GM20431 (cell line): ENCODE measurements around the gene ZNF107.

Experiments used
- in situ Hi-C: fragments of 300-500 bp; cut with MseI, MboI; formaldehyde crosslinking; loops from one replicate; pipeline ENCODE4 v1.15.0; 2020; ENCODE audit warnings: low sequenced_read_pairs; ENCODE audit not compliant: unreplicated experiment

The ZNF107 gene

DNA sequence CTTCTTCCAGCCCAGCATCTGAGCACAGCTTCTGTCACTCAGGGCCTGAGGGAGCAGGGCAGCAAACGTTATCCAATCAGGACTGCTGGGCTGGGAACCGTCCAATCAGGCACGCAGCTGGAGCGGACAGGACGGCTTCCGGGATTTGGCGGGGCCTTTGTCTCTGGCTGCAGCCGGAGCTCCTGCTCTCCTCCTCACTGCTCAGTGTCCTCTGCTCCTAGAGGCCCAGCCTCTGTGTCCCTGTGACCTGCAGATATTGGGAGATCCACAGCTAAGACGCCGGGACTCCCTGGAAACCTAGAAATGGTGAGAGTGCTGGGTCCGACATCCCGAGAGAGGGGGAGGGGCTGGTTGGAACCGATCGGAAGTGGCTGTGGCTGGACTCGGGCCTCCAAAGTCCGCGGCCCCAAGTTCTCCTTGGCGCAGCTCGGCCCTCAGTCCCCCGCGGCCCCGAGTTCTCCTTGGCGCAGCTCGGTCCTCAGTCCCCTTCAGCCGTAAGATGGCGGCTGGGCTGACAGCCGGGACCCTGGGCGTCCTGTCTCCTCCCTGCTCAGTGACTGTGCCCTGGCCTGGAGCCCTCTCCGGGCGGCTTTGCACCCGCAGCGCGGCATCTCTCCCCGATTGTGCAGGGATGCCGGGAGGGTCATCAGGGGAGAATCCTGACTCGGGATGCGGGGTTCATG is at the start of gene ZNF107:
Gene ZNF107, plus strand, starts transcription at position 154 of the 683 bp plus-strand sequence. Its CDS starts 150 bp downstream, at position 304.
- in situ Hi-C loops = no loop called here

DNA sequence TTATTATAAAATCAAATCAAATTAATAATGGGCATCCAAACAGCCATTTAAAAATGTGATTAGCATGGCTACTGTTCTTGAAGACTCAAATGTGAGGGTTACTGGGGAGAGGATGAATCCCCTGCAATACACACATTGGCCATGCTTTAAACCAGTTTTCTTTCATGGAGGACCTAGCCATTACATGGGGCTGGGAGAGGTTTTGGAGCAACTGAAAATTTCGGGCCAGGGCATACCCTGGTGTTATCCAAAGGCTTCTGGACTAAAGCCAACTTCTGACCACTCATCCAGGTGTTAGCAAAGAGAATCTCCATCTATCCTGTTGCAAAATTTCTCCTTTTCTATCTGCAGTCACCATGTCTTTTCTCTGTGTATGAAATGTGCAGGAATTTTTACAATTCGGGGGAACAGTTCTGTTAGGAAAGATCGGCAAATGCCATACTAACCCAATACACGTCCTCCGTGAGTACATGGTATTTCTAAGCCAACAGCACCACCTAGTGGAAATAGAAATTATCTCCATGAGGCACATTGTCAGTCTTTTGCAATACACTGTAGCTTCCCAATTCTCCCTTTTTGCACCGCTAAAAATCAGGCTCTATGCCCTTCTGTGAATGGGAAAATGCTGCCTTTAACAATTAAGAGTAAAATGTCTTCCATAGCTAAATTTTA is 47.0 kb upstream of the ZNF107 start:
- in situ Hi-C loops = no loop called here

DNA sequence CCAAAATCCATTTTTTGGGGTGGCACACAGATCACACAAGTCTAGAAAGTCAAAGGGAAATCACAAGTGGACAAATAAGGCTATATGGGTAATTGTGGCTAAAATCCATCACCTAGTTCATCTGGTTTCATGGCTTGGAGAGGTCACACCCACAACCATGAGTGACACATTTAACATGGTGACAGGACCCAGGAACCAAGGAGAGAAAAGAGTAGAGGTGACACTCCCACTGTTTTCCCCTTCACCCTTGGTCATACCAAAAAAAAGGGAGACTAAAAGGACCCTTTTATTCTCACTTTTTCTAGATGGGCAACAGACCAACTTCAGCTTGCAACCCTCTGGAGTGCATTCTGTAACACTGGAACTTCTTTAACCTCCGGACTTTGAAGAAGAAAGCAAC is 46.2 kb upstream of the ZNF107 start:
- in situ Hi-C loops = no loop called here

DNA sequence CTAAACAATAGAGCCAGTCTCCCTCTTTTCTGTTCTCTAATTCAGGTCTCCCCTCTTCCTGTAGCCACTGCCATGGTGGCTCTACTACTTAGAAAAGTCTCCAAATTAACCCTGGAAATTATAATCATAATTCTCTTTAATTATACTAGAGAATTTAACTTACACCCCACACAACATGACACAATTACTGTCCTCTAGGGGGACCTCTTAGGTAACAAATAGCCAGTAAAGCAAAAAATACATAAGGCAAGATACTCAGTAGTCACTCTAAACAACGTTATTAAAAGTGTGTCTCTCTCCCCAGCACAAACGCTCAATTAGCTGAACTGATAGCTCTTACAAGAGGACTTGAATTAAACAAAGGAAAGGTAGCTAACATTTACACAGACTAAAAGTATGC is 44.3 kb upstream of the ZNF107 start:
- in situ Hi-C loops = no loop called here

DNA sequence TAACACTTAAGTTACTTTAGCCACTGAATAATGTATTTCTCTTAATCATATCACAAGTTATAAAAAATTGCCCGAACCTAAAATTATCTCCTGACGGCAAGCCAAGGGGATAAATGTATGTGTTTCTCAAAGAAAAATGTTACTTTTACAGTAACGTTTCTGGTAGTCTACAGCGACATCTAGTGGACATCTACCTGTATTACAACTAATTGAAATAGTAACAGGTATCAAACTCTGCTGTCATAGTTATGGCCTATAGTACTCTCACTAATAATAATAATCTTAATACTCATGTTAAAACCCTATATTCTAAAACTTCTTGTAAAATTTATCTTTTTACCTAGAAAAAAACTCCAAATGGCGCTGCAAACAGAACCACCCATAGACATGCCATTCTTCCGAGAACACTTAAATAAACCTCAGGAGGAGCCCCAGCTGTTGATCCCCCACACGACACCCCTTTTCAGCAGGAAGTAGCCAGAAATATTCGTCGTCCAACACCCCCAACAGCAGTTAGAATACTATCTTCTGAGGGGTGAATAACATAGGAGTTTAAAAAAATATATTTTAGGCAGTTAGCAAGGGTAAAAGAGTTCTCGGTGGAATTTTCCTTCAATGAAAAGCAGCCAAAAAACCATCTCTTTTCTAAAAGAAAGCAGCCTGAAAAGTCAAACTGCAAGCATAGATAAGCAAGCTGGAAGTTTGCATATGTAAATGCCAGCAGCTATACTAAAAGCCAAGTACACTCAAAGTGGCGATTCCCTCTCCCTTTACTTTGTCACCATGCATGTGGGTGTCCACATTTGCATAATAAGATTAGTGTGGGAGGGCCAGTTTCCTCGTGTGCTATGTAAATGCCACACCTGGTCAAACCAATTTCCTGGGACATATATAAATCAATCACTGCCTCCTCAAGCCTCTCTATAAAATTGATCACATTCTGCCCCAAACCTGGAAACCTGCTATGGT is 40.5 kb upstream of the ZNF107 start:
- in situ Hi-C loops = no loop called here

DNA sequence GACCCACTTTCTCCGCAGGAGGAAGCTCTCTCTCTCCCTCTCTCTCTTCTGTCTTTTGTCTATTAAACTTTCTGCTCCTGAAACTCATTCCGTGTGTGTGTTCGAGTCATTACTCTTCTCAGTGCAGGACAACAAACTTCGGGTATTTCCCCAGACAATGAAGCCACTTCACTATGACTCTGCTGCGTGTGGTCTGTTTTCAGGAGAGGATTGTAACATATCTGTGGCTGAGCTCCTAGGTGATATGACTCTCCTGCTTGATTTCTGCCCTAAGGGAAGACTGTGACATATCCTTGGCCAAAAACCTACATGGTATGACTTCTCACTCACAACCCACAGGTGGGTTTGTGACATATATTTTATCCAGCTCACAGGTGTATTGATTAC is 39.9 kb upstream of the ZNF107 start:
- in situ Hi-C loops = no loop called here

DNA sequence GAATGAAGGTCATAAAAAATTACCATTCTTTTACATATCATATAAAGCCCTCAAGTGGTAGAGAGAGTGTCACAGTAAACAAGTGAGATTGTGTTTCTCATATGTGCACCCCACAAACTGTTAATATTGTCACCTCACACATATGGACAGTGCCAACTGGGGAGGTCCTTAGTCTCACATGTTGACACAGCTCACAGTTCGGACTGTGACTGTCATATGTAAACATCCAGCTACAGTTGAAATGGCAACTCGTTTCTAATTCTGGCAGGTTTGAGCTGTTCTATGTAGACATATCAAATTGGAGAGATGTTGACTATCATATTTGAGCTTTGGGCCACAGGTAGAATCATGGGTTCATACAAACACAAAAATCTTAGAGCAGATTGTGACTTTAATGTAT is 39.4 kb upstream of the ZNF107 start:
- in situ Hi-C loops = no loop called here

DNA sequence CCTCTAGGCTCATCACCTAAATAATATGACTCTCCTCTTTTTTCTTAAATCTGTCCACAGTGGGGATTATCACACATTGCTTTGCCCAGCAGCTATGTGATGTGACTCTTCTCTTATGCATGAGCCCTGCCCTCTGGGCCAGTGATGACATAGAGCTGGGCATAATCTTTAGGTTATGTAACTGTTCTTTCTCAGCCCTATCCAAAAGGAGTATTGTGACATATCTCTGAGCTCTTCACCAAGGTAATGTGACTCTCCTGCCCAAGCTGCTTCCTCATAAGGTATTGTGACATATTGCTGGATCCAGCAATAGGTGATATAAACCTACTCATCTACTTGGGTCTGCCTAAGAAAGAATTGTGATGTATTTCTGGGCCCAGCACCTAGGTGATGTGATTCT is 37.7 kb upstream of the ZNF107 start:
- in situ Hi-C loops = no loop called here

DNA sequence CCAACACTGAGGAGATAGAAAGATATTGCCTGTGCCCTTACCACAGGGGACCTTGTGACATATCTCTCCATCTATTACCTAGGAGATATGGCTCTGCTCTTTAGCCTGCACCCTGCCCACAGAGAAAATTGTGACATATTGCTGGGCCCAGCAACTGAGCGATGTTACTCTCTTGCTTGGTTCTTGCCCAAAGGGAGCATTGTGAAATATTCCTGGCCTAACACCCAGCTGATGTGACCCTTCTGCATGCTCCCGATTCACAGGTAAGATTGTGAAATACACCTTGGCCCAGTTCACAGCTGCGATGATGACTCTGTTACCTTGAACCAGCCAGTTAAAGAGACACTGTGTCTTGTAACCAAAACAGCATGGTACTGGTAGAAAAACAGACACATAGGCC is 37.2 kb upstream of the ZNF107 start:
- in situ Hi-C loops = no loop called here

DNA sequence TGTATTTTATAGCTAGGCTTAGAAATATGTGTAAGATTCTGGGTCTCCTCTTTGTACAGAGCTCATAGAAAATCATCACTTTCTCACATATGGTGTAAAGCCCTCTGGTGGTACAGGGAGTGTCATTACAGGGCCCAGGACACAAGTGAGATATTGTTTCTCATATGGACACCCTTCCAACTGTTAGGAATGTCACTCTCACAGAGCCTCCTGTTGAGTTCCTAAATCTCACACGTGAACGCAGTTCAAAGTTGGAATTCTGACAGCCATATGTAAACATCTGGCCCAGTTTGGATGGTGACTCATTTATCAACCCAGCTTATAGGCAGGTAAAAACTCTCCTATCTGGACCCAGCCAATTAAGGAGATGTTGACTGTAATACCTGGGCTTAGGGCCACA is 35.4 kb upstream of the ZNF107 start:
- in situ Hi-C loops = no loop called here

DNA sequence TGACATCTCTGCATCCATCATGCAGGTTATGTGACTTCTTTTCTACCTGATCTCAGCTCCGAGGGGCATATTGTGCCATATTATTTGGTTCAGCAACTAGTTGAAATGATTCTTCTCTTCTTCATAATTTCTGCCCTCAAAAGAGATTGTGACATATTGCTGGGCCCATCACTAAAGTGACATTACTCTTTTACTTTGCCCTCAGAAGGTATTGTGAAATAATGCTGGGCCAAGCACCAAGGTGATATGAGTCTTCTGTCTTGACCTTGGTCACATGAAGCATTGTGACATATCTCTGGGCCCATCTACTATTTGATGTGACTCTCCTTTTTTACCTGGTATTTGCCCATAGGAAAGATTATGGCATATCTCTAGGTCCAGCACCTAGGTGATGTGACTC is 33.9 kb upstream of the ZNF107 start:
- in situ Hi-C loops = no loop called here

DNA sequence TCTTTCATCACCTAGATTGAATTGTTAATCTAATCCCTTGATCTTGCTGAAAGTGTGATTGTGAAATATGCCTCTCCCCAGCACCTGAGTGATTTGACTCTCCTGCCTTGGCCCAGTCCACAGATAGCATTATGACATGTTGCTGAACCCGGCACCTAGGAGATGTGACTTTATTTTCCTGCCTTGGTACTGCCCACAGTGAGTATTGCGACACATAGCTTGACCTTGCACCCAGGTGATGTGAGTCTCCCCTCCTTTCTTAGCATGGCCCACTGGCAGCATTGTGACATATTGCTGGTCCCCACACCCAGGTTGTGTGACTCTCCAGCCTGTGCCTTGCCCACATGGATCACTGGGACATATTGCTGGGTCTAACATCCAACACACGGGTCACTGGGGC is 32.5 kb upstream of the ZNF107 start:
- in situ Hi-C loops = no loop called here

DNA sequence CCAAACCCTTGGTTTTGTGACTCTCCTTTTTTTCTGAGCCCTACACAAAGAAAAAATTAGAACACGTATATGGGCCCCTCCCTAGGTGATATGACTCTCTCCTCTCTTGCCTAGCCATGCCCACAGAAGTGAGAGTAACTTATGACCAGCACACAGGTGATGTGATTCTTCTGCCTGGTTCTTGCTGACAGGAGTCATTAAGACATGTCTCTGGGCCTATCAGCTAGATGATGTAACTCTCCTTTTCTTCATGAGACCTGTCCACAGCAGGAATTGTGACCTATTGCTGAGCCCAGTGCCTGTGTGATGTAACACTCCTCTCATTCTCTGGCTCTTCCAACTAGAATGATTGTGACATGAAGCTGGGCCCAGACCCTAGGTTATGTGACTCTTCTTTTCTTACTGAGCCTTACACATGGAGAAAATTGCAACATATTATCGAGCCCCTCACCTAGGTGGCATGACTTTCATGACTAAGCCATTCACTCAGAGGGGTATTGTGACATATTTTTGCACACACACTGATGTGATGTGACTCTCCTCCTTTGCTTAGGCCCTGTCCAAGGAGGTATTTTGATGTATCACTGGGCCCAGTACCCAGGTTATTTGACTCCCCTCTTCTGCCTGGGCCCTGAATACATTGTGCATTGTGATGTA is 31.4 kb upstream of the ZNF107 start:
- in situ Hi-C loops = no loop called here

DNA sequence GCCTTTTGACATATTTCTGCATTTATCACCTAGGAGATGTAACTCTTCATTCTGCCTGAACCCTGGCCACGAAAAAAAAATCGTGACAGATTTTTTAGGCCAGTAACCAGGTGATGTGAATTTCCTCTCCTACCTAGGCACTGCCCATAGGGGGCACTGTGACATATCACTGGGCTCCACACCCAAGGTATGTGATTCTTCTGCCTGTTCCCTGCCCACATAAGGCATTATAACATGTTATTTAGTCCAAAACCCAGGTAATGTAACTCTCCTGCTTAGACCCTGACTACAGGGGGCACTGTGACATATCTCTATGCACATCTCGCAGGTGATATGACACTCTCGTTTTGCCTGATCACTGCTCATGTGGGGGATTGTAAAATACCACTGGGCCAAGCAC is 29.5 kb upstream of the ZNF107 start:
- in situ Hi-C loops = no loop called here

DNA sequence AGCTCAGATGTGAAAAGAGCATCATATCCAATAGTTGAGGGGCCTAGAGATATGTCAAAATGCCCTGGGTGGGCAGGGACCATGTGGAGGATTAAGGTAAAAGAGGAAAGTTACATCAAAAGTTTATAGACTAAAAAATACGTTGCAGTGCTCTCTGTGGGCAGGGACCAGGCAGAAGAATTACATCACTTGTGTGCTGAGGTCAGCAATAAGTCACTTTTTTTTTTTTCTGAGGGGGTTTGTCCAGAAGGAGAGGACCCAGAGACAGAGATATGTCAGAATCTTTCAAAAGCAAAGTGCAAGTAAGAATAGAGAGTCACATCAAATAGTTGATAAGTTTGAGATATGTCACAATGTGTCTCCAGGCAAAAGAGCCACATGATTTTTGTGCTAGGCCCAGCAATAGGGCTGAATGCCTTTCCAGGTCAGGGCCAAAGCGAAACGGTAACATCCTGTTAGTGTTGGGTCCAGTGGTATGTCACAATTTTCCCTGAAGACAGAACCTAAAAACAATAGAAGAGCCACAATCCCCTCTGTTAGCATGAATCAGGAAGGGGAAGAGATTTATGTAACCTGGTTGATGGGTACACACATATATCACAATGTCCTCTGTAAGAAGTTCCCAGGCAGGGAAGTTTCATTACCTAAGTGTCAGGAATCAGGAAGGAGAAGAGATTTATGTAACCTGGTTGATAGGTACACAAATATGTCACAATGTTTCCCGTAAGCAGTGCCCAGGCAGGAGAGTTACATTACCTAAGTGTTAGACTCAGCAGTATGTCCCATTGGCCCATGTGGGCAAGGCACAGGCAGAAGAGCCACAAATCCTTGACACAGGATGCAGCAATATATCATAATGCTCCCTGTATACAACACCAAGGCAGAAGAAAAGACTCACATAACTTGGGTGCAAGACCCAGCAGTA is 28.1 kb upstream of the ZNF107 start:
- in situ Hi-C loops = no loop called here

DNA sequence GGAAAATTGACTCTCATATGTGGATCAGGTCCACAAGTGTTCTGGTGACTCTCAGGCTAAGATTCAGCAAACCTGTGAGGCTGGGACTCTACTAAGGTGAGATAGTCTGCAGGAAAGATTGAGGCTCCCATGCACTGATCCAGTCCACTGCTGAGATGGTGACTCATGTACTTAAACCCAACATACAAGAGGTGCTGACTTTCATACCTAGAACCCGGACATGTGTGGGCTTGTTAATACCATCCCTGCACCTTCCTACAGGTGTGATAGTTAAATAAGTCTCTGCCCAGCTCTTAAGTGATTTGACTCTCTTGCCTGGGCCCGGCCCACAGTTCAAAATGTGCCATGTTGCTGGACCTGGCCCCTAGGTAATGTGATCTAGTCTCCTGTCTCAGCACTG is 27.1 kb upstream of the ZNF107 start:
- in situ Hi-C loops = no loop called here

DNA sequence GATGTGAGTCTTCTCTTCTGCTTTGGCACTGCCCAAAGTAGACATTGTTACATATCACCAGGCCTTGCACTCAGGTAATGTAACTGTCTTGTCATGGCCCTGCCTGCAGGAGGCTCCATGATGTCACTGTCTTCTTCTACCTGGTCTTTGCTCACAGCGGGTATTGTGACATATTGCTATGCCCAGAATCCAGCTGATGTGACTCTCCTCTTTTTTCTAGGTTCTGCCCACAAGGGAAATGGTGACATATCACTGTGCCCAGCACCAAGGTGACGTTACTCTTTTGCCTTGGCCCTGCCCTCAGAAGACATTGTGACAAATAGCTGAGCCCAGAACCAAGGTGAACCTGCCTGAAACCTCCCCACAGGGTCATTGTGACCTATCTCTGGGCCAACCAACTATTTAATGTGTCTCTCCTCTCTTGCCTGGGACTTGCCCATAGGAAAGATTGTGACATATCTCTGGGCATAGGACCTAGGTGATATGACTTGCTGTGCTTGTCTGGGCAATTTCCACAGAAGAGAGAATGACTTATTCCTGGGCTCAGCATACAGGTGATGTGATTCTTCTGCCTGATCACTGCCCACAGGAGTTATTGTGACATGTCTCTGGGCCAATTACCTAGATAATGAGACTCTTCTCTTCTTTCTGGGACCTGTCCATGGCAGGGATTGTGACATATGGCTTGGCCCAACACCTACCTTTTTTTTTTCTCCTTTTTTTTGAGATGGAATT is 26.5 kb upstream of the ZNF107 start:
- in situ Hi-C loops = no loop called here

DNA sequence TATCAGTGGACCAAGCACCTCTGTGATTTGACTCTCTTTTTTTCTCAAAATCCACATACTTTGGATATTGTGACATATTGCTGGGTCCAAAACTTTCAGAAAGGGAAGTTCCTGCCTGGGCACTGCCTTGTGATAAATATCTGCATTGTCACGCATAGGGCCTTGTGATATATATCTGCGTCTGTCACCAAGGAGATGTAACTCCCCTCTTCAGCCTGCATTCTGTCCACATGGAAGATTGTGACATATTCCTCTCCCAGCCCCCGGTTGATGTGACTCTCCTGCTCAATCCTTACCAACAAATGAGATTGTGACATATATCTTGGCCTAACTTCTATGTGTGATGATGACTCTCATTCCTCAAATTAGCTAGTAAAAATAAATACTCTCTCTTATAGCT is 25.4 kb upstream of the ZNF107 start:
- in situ Hi-C loops = no loop called here

DNA sequence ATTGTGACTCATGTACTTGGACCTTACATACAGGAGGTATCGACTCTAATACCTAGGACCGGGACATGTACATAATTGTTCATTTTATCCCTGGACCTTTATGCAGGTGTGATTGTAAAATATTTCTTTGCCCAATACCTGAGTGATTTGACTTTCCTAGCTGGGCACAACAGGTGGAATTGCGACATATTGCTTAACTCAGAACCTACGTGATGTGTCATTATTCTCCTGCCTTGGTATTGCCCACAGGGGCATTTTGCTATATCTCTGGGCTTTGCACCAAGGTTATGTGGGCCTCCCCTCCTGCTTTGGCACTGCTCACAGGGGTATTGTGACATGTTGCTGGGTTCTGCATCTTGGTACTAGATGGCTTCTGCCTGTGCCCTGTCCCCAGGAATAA is 23.9 kb upstream of the ZNF107 start:
- in situ Hi-C loops = no loop called here
